HG02970 (cell line): Measurements from ENCODE around the gene HPS4.

Experiments used
- ATAC-seq: cut with Tn5 transposase; IDR thresholded peaks from one replicate; pipeline ENCODE4 v1.9.1; 2021; ENCODE audit warnings: mild to moderate bottlenecking, moderate library complexity, moderate number of reproducible peaks; ENCODE audit not compliant: unreplicated experiment, low FRiP score

The HPS4 gene

GRCh38 chr22:26471522-26471921, 12.1 kb downstream of the HPS4 start:
- no peak for ATAC-seq

GRCh38 chr22:26470807-26471206, 12.8 kb downstream of the HPS4 start:
- no peak for ATAC-seq

- ATAC-seq = no peak
Measured at GRCh38 chr22:26466196-26466595, 17.4 kb downstream of the HPS4 start.

- ATAC-seq = no peak
Measured at GRCh38 chr22:26464312-26464711, 19.3 kb downstream of the HPS4 start.

GRCh38 chr22:26463688-26464087, 19.9 kb downstream of the HPS4 start:
- ATAC-seq = no peak

GRCh38 chr22:26463101-26463661, 20.4 kb downstream of the HPS4 start:
- no peak for ATAC-seq

- no peak for ATAC-seq
Measured at GRCh38 chr22:26462641-26463040, 20.9 kb downstream of the HPS4 start.

- ATAC-seq = no peak
Measured at GRCh38 chr22:26462051-26462450, 21.5 kb downstream of the HPS4 start.

- no peak for ATAC-seq
Measured at GRCh38 chr22:26461188-26461810, 22.3 kb downstream of the HPS4 start.

- no peak for ATAC-seq
Measured at GRCh38 chr22:26460202-26460601, 23.4 kb downstream of the HPS4 start.

- no peak for ATAC-seq
Measured at GRCh38 chr22:26457661-26458272, 25.8 kb downstream of the HPS4 start.

GRCh38 chr22:26453812-26454500, 29.6 kb downstream of the HPS4 start:
- ATAC-seq = no peak

GRCh38 chr22:26453216-26453615, 30.4 kb downstream of the HPS4 start:
- no peak for ATAC-seq

- ATAC-seq = no peak
Measured at GRCh38 chr22:26452236-26453016, 31.2 kb downstream of the HPS4 start.

GRCh38 chr22:26450453-26451185, 33.0 kb downstream of the HPS4 start:
- no peak for ATAC-seq

- no peak for ATAC-seq
Measured at GRCh38 chr22:26448941-26449340, 34.6 kb downstream of the HPS4 start.

- ATAC-seq = no peak
Measured at GRCh38 chr22:26448334-26448733, 35.2 kb downstream of the HPS4 start.

- no peak for ATAC-seq
Measured at GRCh38 chr22:26447584-26448329, 35.8 kb downstream of the HPS4 start.

- no peak for ATAC-seq
Measured at GRCh38 chr22:26446808-26447515, 36.6 kb downstream of the HPS4 start.
